PC-3 (cell line): ENCODE measurements around the gene CMSS1. TPM values are rescaled to one million over a fixed set of nuclear protein-coding genes. Genes with fewer than 3 reads are reported as not detected.

Source experiments
- ATAC-seq: fragments of 200-7000 bp; cut with Tn5 transposase; 2 replicates; pipeline ENCODE4 v1.9.1; 2020; ENCODE audit warnings: mild to moderate bottlenecking, moderate library complexity
- BruUV-seq: library from RNA; stranded (reverse); fragments of 400-500 nt; replicated peaks from 2 replicates; lab custom pipeline; 2021; lab: Mats Ljungman, UMichigan
- CTCF ChIA-PET: fragments of 300-600 bp; sonication (Branson Sonifier 250); formaldehyde crosslinking; loops from one replicate; lab custom pipeline; 2022; ENCODE audit warnings: antibody characterized with exemption; lab: Charles Lee
- POLR2A ChIA-PET: fragments of 300-600 bp; sonication (Branson Sonifier 250); formaldehyde crosslinking; loops from one replicate; lab custom pipeline; 2022; ENCODE audit warnings: antibody characterized with exemption; ENCODE audit not compliant: unreplicated experiment; lab: Charles Lee
- DNase-seq: peaks from one replicate; pipeline ENCODE4 v3.0.0-alpha.2; 2015
- H2AFZ ChIP-seq: fragments of 300-600 bp; sonication (generic); 2 replicates; pipeline ENCODE4 v1.6.0; 2016; ENCODE audit warnings: antibody characterized with exemption, low read length
- H3F3A ChIP-seq: fragments of 300-600 bp; sonication (generic); one replicate; pipeline ENCODE4 v1.6.0; 2017; ENCODE audit warnings: antibody characterized with exemption, low read length, control low read depth, mild to moderate bottlenecking; ENCODE audit not compliant: unreplicated experiment
- H3K27ac ChIP-seq: fragments of 300-600 bp; sonication (generic); 2 replicates; pipeline ENCODE4 v1.5.1; 2016; ENCODE audit warnings: mild to moderate bottlenecking, low read length
- H3K27me3 ChIP-seq: fragments of 300-600 bp; sonication (generic); 2 replicates; pipeline ENCODE4 v1.6.1; 2016; ENCODE audit warnings: low read length, mixed read lengths
- H3K36me3 ChIP-seq: fragments of 300-600 bp; sonication (generic); 2 replicates; pipeline ENCODE4 v1.6.1; 2016; ENCODE audit warnings: low read depth, mixed run types, low read length, mixed read lengths
- H3K4me1 ChIP-seq: fragments of 300-600 bp; sonication (generic); 2 replicates; pipeline ENCODE4 v1.5.1; 2016; ENCODE audit warnings: low read length; ENCODE audit not compliant: insufficient read depth
- H3K4me2 ChIP-seq: fragments of 300-600 bp; sonication (generic); 2 replicates; pipeline ENCODE4 v1.6.0; 2016; ENCODE audit warnings: low read length
- H3K4me3 ChIP-seq: fragments of 300-600 bp; sonication (generic); 2 replicates; pipeline ENCODE4 v1.5.1; 2016; ENCODE audit warnings: mild to moderate bottlenecking, low read length, mixed read lengths
- H3K79me2 ChIP-seq: fragments of 300-600 bp; sonication (generic); 2 replicates; pipeline ENCODE4 v1.6.1; 2017; ENCODE audit warnings: low read length, mixed read lengths
- H3K9ac ChIP-seq: fragments of 300-600 bp; sonication (generic); 2 replicates; pipeline ENCODE4 v1.6.0; 2016; ENCODE audit warnings: mild to moderate bottlenecking, low read length
- H3K9me2 ChIP-seq: fragments of 300-600 bp; sonication (generic); replicated peaks from 2 replicates; pipeline ENCODE4 v1.6.1; 2016; ENCODE audit warnings: mixed run types, low read length, mixed read lengths
- H3K9me3 ChIP-seq: fragments of 300-600 bp; sonication (generic); 2 replicates; pipeline ENCODE4 v1.6.1; 2016; ENCODE audit warnings: low read length, mixed read lengths
- H4K20me1 ChIP-seq: fragments of 300-600 bp; sonication (generic); 2 replicates; pipeline ENCODE4 v1.6.1; 2016; ENCODE audit warnings: low read length, mixed read lengths
- CTCF ChIP-seq: fragments of 300-600 bp; sonication (generic); conservative IDR thresholded peaks from 2 replicates; pipeline ENCODE4 v1.5.1; 2017; ENCODE audit warnings: antibody characterized with exemption, low read depth, mild to moderate bottlenecking, low read length
- EZH2 ChIP-seq: fragments of 300-600 bp; sonication (generic); IDR thresholded peaks from one replicate; pipeline ENCODE4 v1.6.1; 2017; ENCODE audit warnings: antibody characterized with exemption, mild to moderate bottlenecking, low read length; ENCODE audit not compliant: unreplicated experiment
- EZH2phosphoT487 ChIP-seq: fragments of 300-600 bp; sonication (generic); IDR thresholded peaks from 2 replicates; pipeline ENCODE4 v1.6.1; 2018; ENCODE audit warnings: mild to moderate bottlenecking, antibody characterized with exemption, low read length, borderline replicate concordance
- intact Hi-C: fragments of 100-400 bp; cut with micrococcal nuclease; formaldehyde crosslinking; loops from 2 replicates; pipeline ENCODE4 v1.9.0; 2023
- total RNA-seq: library from RNA; depleted of rRNA; stranded (reverse); fragments of >200 nt; gene quantifications from 2 replicates; pipeline ENCODE4 v1.2.3, GENCODE V29; 2014

The CMSS1 gene
- total RNA-seq, 1 experiment from 2014 or later: 63.1 TPM

- no peaks in the 10 kb centered on the region for H3K9me3 ChIP-seq
- H3K36me3 ChIP-seq: no peaks in the 10 kb centered on the region
- no peak for DNase-seq
- H3F3A ChIP-seq: no peaks in the 10 kb centered on the region
- intact Hi-C loops: no loop called here
- H4K20me1 ChIP-seq: no peaks in the 10 kb centered on the region
- H3K4me1 ChIP-seq: peaks cover 9% of the 10 kb centered on the region; the same call in 1 of the 2 replicates
- no peaks in the 10 kb centered on the region for H3K27me3 ChIP-seq
- CTCF ChIA-PET: no interaction called here
- peaks cover 30% of the 10 kb centered on the region for H3K79me2 ChIP-seq
- no peak overlapping the region for H3K4me3 ChIP-seq
- no peak for ATAC-seq
- H3K9me2 ChIP-seq: no peaks in the 10 kb centered on the region
- H3K9ac ChIP-seq: no peak overlapping the region
- H3K27ac ChIP-seq: no peak overlapping the region
- H3K4me2 ChIP-seq: no peak overlapping the region
- H2AFZ ChIP-seq: no peak overlapping the region
- no TSS peak for BruUV-seq
- TF ChIP-seq EZH2 (no peak), EZH2phosphoT487 (no peak), CTCF (no peak)
- POLR2A ChIA-PET: no interaction called here
These were observed 61.6 kb downstream of the CMSS1 start for GRCh38 chr3:99879275-99879674.

- no peak overlapping the region for H3K4me3 ChIP-seq
- H2AFZ ChIP-seq: no peak overlapping the region
- no peaks in the 10 kb centered on the region for H3K27me3 ChIP-seq
- no peak overlapping the region for H3K27ac ChIP-seq
- H3K4me1 ChIP-seq: peaks cover 9% of the 10 kb centered on the region; the same call in 1 of the 2 replicates
- DNase-seq (no peak), ATAC-seq (no peak)
- no peak overlapping the region for H3K9ac ChIP-seq
- peaks cover 25% of the 10 kb centered on the region for H3K79me2 ChIP-seq
- no peaks in the 10 kb centered on the region for H3K9me3 ChIP-seq
- intact Hi-C loops: no loop called here
- TF ChIP-seq EZH2 (no peak), EZH2phosphoT487 (no peak), CTCF (no peak)
- no peaks in the 10 kb centered on the region for H3K36me3 ChIP-seq
- no peaks in the 10 kb centered on the region for H4K20me1 ChIP-seq
- no peaks in the 10 kb centered on the region for H3K9me2 ChIP-seq
- CTCF ChIA-PET: no interaction called here
- BruUV-seq: no TSS peak
- no peaks in the 10 kb centered on the region for H3F3A ChIP-seq
- H3K4me2 ChIP-seq: no peak overlapping the region
- POLR2A ChIA-PET: no interaction called here
These were observed 63.5 kb downstream of the CMSS1 start for GRCh38 chr3:99881121-99881524.

- POLR2A ChIA-PET: no interaction called here
- BruUV-seq: no TSS peak
- Histone ChIP-seq H4K20me1 (no peaks in the 10 kb centered on the region), H3K4me1 (peaks cover 6% of the 10 kb centered on the region; the same call in 1 of the 2 replicates), H2AFZ (no peak overlapping the region), H3K27me3 (no peaks in the 10 kb centered on the region), H3K79me2 (peaks cover 25% of the 10 kb centered on the region), H3K4me3 (no peak overlapping the region), H3K9me2 (no peaks in the 10 kb centered on the region), H3K4me2 (no peak overlapping the region), H3K36me3 (no peaks in the 10 kb centered on the region), H3K9me3 (no peaks in the 10 kb centered on the region), H3F3A (no peaks in the 10 kb centered on the region), H3K27ac (no peak overlapping the region), H3K9ac (no peak overlapping the region)
- no peak for ATAC-seq
- intact Hi-C loops: no loop called here
- CTCF ChIA-PET: no interaction called here
- no peak for DNase-seq
- no peak for TF ChIP-seq EZH2
- TF ChIP-seq EZH2phosphoT487: no peak
These were observed 64.9 kb downstream of the CMSS1 start for GRCh38 chr3:99882436-99883137.
